Lung (tissue), 12 donors: ENCODE measurements around the gene PIP5K1B. TPM values are rescaled to one million over a fixed set of nuclear protein-coding genes. Genes with fewer than 3 reads are reported as not detected.

Experiments
- ATAC-seq: fragments of 200-7000 bp; cut with Tn5 transposase; one replicate; pipeline ENCODE4 v1.9.1; 2020; ENCODE audit warnings: moderate number of reproducible peaks; ENCODE audit not compliant: insufficient read depth, low FRiP score
- DNase-seq, 3 donors: peaks; one replicate each; pipeline ENCODE4 v3.0.0-alpha.2; 2013 to 2017
- H3K27ac ChIP-seq, 2 donors: one replicate each; pipeline ENCODE4 v1.5.1; 2013; ENCODE audit warnings: mild to moderate bottlenecking in 2 of 2, moderate library complexity in 2 of 2, control low read depth in 1 of 2, inconsistent platforms in 1 of 2, low read depth in 1 of 2, low read length in 1 of 2
- H3K27me3 ChIP-seq, 3 donors: one replicate each; pipeline ENCODE4 v1.5.1; 2013; ENCODE audit warnings: low read length in 2 of 3; ENCODE audit not compliant: control insufficient read depth in 3 of 3, insufficient read depth in 3 of 3
- H3K36me3 ChIP-seq, 4 donors: one replicate each; pipeline ENCODE4 v1.5.1; 2013; ENCODE audit warnings: low read length in 4 of 4, mild to moderate bottlenecking in 1 of 4, moderate library complexity in 1 of 4; ENCODE audit not compliant: control insufficient read depth in 4 of 4, insufficient read depth in 4 of 4
- H3K4me1 ChIP-seq, 5 donors: one replicate each; pipeline ENCODE4 v1.5.1; 2013; ENCODE audit warnings: low read length in 5 of 5, mild to moderate bottlenecking in 2 of 5, moderate library complexity in 1 of 5; ENCODE audit not compliant: control insufficient read depth in 5 of 5, insufficient read depth in 5 of 5
- H3K4me3 ChIP-seq: one replicate; pipeline ENCODE4 v1.5.1; 2013; ENCODE audit warnings: mild to moderate bottlenecking, control low read depth, moderate library complexity
- H3K9ac ChIP-seq, 2 donors: one replicate each; pipeline ENCODE4 v1.5.1; 2013; ENCODE audit warnings: low read length in 2 of 2, control low read depth in 1 of 2; ENCODE audit not compliant: insufficient read depth in 1 of 2
- H3K9me3 ChIP-seq, 4 donors: one replicate each; pipeline ENCODE4 v1.5.1; 2013; ENCODE audit warnings: low read length in 3 of 4, mild to moderate bottlenecking in 1 of 4, moderate library complexity in 1 of 4; ENCODE audit not compliant: control insufficient read depth in 4 of 4, insufficient read depth in 3 of 4
- CTCF ChIP-seq: IDR thresholded peaks from 2 replicates; pipeline ENCODE4 v1.5.1; 2012; ENCODE audit warnings: mild to moderate bottlenecking; ENCODE audit errors: control extremely low read depth, extremely low read depth
- WGBS, 2 donors: extraction: QIAGEN DNeasy Blood & Tissue Kit; methylation state at CpG; one replicate each; pipeline ENCODE4 v1.1.7; 2013; 5-methylcytosine and 5-hydroxymethylcytosine counted together
- polyA plus RNA-seq, 2 donors: library from polyadenylated mRNA; stranded (reverse); fragments of 200-250 nt; gene quantifications; one replicate each; pipeline ENCODE4 v1.2.1, GENCODE V29; 2013
- total RNA-seq, 2 donors: library from RNA; depleted of rRNA in 1 of 2; stranded (reverse); fragments of >200 nt in 1 of 2; gene quantifications; one replicate each; pipeline ENCODE4 v1.2.1, GENCODE V29; 2014 to 2021
- donor health status: control.
- donor health status: control.
- donor health status: Bipolar disorder and iron deficiency.
- donor health status: healthy.
- donor health status: DM: yes; HTN: yes; CAD: no.

Gene PIP5K1B
- total and polyA plus RNA-seq, 4 donors = 6.6 to 28.2 (median 15.6) TPM

GRCh38 chr9:68808338-68808890, 103.4 kb downstream of the PIP5K1B start:
- Histone ChIP-seq H3K27me3 (no peaks in the 10 kb centered on the region), H3K27ac (no peak overlapping the region), H3K4me3 (no peak overlapping the region), H3K36me3 (no peaks in the 10 kb centered on the region), H3K9ac (no peak overlapping the region), H3K9me3 (no peaks in the 10 kb centered on the region), H3K4me1 (peaks cover 0 to 15% (median 0%) of the 10 kb centered on the region in 5 donors)
- WGBS, 2 donors = 82 to 95% methylated on average over 6 of the region's 6 CpGs
- TF ChIP-seq CTCF = no peak
- DNase-seq (no peak), ATAC-seq (no peak)

GRCh38 chr9:68817079-68817875, 112.2 kb downstream of the PIP5K1B start:
- Histone ChIP-seq H3K4me3 (no peak overlapping the region), H3K9me3 (no peaks in the 10 kb centered on the region), H3K27ac (no peak overlapping the region), H3K36me3 (no peaks in the 10 kb centered on the region), H3K4me1 (peaks cover 0 to 13% (median 0%) of the 10 kb centered on the region in 5 donors), H3K9ac (no peak overlapping the region), H3K27me3 (no peaks in the 10 kb centered on the region)
- ATAC-seq (no peak), DNase-seq (no peak)
- WGBS, 2 donors = 71 to 77% methylated on average over 8 of the region's 8 CpGs
- no peak for TF ChIP-seq CTCF

- Histone ChIP-seq H3K27ac (no peak overlapping the region), H3K4me3 (no peak overlapping the region), H3K9me3 (no peaks in the 10 kb centered on the region), H3K4me1 (peaks cover 0 to 3% (median 0%) of the 10 kb centered on the region in 5 donors), H3K36me3 (no peaks in the 10 kb centered on the region), H3K9ac (no peak overlapping the region), H3K27me3 (no peaks in the 10 kb centered on the region)
- ATAC-seq (no peak), DNase-seq (no peak)
- WGBS, 2 donors = 96 to 98% methylated on average over 2 of the region's 2 CpGs
- TF ChIP-seq CTCF = no peak
These were observed 114.0 kb downstream of the PIP5K1B start for GRCh38 chr9:68819065-68819464.
